Cardiac fibroblast (primary cell): ENCODE measurements around the gene PROX1.

ENCODE experiments used
- DNase-seq, 2 donors: peaks; one replicate each; pipeline versions ENCODE4 v3.0.0 to v3.0.0-alpha.2; 2010; ENCODE audit warnings: low read depth in 2 of 2
- H3K4me3 ChIP-seq, 2 donors: replicated peaks in 1 of 2; 1 replicate in 1 of 2; 2 replicates in 1 of 2; pipeline ENCODE4 v1.5.1; 2011; ENCODE audit warnings: low read depth in 2 of 2, low read length in 2 of 2, mild to moderate bottlenecking in 2 of 2, moderate library complexity in 1 of 2
- TF ChIP-seq, protein P1 (sequence below): IDR thresholded peaks from one replicate; pipeline ENCODE4 v1.5.1; 2011; ENCODE audit warnings: low read depth, mild to moderate bottlenecking, low read length, inconsistent platforms

Gene PROX1

DNA sequence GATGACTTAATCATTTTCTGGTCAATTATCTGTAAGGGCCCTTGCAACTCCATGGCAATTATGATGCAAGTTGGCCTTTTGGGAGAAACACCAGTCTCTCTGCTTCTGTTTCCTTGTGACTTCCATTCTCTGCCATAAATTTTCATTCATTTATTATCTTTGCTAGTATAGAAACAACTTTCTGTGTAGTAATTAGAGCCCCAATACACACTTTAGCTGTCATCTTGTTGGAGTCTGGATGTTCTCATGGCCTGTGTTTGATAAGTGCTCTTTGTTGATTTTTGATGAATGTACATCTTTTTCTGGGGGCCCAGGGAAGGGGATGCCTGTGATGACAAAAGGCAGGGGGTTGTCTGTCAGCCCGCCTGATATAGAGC, 22.4 kb downstream of the PROX1 start:
- TF ChIP-seq, protein P1, sequence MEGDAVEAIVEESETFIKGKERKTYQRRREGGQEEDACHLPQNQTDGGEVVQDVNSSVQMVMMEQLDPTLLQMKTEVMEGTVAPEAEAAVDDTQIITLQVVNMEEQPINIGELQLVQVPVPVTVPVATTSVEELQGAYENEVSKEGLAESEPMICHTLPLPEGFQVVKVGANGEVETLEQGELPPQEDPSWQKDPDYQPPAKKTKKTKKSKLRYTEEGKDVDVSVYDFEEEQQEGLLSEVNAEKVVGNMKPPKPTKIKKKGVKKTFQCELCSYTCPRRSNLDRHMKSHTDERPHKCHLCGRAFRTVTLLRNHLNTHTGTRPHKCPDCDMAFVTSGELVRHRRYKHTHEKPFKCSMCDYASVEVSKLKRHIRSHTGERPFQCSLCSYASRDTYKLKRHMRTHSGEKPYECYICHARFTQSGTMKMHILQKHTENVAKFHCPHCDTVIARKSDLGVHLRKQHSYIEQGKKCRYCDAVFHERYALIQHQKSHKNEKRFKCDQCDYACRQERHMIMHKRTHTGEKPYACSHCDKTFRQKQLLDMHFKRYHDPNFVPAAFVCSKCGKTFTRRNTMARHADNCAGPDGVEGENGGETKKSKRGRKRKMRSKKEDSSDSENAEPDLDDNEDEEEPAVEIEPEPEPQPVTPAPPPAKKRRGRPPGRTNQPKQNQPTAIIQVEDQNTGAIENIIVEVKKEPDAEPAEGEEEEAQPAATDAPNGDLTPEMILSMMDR: no peak
- no peak for DNase-seq
- H3K4me3 ChIP-seq: no peak overlapping the region

DNA sequence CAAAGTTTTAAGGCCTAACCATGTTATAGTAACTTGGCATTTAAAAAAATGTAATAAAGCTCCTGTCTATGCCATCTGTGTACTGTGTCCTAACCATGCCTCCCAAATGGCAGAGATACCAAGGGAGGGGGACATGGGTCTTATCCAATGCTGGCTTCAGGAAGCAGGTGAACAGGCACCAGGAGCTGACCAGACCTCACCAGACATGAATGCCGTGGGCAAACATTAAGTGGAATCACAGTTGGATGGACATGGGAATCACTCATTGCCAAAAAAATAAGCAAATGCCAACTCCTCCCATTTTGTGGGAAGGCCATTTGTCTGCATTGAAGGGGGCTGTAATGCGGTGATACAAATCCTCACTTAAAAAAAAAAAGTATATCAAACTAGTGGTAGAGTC, 22.9 kb downstream of the PROX1 start:
- TF ChIP-seq, protein P1: no peak
- no peak overlapping the region for H3K4me3 ChIP-seq
- no peak for DNase-seq

DNA sequence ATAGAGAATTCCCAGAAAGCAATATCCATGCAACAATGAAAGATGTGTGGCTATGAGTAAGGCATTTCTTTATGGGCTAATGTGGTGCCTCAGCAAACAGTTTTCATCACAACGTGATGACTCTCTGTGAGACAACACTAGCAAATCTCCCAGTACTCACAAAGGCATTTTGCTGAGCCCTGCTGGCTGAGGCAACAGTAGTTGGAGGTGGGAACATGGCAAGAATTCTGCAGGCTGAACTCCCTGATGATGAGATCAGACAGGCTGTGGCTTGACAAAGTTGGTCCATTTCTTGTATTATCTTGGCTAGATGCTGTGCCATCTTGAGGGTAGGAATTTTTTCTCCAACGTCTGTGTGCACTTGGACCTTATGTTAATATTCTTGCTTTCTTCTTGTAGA, 24.6 kb downstream of the PROX1 start:
- no peak overlapping the region for H3K4me3 ChIP-seq
- DNase-seq: no peak
- TF ChIP-seq, protein P1: no peak

DNA sequence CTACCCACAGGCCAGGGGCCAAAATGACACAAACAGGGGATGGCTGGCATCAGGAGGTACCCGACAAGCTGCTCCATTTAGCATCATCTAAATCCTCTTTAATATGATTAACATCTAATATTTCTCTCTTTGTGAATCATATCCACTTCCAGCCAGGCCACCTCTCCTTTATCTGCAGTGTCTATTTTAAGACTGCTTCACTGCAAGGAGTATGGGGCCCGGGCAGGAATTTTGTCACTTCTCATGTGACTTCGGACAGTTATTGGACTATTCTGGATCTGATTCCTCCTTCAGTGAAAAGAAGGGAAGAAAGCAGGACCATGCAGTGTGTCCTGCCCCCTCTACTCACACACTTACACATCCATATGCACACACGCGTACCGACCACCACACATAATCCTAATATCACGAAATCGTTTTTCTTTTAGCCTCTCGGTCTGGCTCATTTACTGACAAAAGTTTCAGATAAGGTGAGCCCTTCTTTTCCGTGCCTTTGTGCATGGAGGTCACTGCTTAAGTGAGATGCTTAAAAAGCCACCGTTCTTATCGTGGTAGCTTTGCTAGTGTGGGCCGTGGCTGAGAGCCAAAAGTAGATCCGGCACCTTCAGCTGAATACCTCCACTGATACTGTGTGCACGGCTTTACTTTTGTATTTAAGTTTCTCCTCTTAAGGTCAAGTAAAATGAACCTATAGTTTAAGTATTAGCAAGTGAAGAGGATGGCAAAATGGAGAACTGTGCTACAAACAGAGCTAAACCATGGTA, 26.0 kb downstream of the PROX1 start:
- TF ChIP-seq, protein P1: no peak
- DNase-seq: no peak
- H3K4me3 ChIP-seq: no peak overlapping the region

DNA sequence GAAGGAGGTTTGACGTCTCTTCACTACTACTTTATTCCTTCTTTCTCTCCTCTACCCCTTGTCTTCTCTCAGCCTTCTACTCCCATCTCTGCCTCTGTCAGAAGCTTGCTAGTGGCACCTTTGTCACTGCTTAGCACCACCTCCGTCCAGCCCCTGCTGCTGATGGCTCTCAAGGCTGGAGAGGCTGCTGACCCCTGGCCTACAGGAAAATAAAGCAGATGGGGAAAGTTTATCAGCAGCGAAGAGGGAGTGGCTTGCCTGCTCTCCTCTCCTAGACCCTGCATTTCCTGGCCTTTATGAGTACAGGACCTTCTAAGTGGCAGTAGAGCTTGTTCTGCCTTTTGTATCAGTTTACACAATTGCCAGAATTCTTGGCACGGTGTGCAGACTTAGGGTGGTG, 27.0 kb downstream of the PROX1 start:
- no peak overlapping the region for H3K4me3 ChIP-seq
- TF ChIP-seq, protein P1: no peak
- DNase-seq: no peak

DNA sequence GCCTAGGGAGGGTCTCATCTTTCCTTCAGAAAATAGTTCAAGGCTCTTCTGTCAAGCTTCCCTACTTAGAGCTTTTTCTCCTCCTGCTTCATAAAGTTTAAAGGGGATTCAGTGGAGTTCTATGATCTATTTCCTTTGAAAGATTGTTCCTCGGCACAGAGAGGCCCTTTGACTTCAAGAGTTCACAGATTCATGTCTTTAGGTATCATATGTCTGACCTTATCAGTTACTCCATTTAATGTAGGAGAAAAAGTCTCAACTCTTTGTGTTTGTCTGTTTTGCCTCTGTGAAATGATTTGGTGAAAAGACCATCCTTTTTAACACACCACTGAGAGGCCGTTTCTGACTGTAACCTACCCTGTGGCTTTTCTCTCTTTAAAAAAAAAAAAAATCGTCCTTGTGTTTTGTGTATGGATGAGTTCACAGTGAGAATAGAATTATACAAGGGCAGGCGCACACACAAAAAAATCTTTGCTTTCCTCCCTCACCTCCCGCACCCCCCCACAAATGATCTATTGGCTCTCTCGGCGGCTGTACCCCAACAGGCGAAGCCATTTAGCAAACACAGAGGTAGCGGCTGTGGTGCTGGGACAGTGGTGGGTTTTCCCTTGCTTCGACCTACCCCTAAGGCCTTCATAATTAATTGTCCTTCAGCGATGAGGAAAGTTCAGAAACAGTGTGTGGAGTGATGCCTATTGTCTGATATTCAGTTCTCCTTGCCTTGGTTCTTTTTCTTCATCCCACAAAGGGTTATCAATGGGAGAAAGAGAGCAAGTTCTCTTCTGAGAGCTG, 29.6 kb downstream of the PROX1 start:
- TF ChIP-seq, protein P1: no peak
- no peak for DNase-seq
- no peak overlapping the region for H3K4me3 ChIP-seq
